Measurements from ENCODE around the gene CKB. TPM values are rescaled to one million over a fixed set of nuclear protein-coding genes. Genes with fewer than 3 reads are reported as not detected.

The CKB gene
- polyA plus RNA-seq, 2 of the 4 experiments (the other 2 are of a cell fraction): 52.3 to 79.8 TPM

- POLR2A ChIA-PET: interaction anchor here (2.0 kb wide), 1 partner anchor 8 kb away, joined by 10 read pairs; no protein-coding TSS in a partner anchor
- peak overlapping the region; percentile 98 for H3K4me2 ChIP-seq
- TF ChIP-seq ZC3H11A (IDR thresholded peaks at IDR 0.05) (no peak), MAZ (IDR thresholded peaks at IDR 0.05; ENCODE audit: borderline replicate concordance, low read depth, low read length) (no peak), BHLHE40 (IDR thresholded peaks at IDR 0.05; ENCODE audit: low read depth, low read length) (no peak), GATA3 (IDR thresholded peaks at IDR 0.05; ENCODE audit: borderline replicate concordance) (no peak), MYC (IDR thresholded peaks at IDR 0.05; ENCODE audit: borderline replicate concordance, low read length) (no peak), HDAC2 (IDR thresholded peaks at IDR 0.05) (no peak), ZSCAN20 (CRISPR knock-in tag; IDR thresholded peaks at IDR 0.05) (no peak), CEBPB (IDR thresholded peaks at IDR 0.05) (no peak), MAX (IDR thresholded peaks at IDR 0.05) (no peak), SREBF2 (IDR thresholded peaks at IDR 0.05) (no peak), NR3C1 (IDR thresholded peaks at IDR 0.05) (no peak), RAD21 (conservative IDR thresholded peaks at IDR 0.05 in 1 of 2, IDR thresholded peaks at IDR 0.05 in 1 of 2) (no peak), E2F6 (IDR thresholded peaks at IDR 0.05; ENCODE audit: borderline replicate concordance, low read depth) (no peak), ESRRA (IDR thresholded peaks at IDR 0.05; ENCODE audit: borderline replicate concordance, low read length) (no peak)
- no peaks in the 10 kb centered on the region for H3K9me3 ChIP-seq
- no peak for FAIRE-seq
- DNase-seq (ENCODE audit: low read depth in 1 of 2, low spot score in 1 of 2): no peak
- WGBS (ENCODE audit: missing lambda C conversion rate): 89% methylated on average over 8 of the region's 8 CpGs
- ATAC-seq: no peak
- H3K27ac ChIP-seq: no peak overlapping the region
- peaks cover 37% of the 10 kb centered on the region for H3K4me1 ChIP-seq
- peak overlapping the region; percentile 99 for H3K4me3 ChIP-seq
- CTCF ChIA-PET: interaction anchor here (1.1 to 9.1 kb wide), 5 partner anchors 8 to 134 kb away, joined by 3 to 100 read pairs (median 6); no protein-coding TSS in a partner anchor
Measured at GRCh38 chr14:103560691-103561090, 38.1 kb upstream of the CKB start.

DNA sequence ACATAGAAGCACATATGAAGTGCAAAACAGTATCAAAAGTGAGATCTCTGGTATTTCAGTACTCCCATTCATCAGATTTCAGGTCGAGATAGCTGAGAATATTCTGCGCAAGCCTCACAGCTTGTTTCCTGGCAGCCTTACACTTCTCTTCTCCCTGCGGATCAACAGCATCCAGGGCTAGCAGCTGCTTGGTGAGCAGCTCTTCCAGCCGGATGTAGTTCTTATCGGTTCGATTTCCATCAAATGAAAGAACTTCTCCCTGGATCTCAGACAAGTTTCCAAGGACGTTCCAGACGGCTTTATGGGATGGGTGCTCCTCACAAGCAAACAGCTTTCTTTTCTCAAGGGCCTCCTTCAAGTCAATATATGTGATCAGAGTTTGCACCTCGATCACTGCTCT, 37.1 kb upstream of the CKB start:
- DNase-seq (ENCODE audit: low read depth in 1 of 2, low spot score in 1 of 2) (no peak), ATAC-seq (no peak), FAIRE-seq (no peak)
- WGBS (ENCODE audit: missing lambda C conversion rate): 91% methylated on average over 9 of the region's 9 CpGs
- Histone ChIP-seq H3K4me2 (no peak overlapping the region), H3K4me3 (no peak overlapping the region), H3K4me1 (peaks cover 37% of the 10 kb centered on the region), H3K27ac (no peak overlapping the region), H3K9me3 (no peaks in the 10 kb centered on the region)
- POLR2A ChIA-PET: no interaction called here
- CTCF ChIA-PET: interaction anchor here (6.8 to 9.1 kb wide), 2 partner anchors 12 to 40 kb away, joined by 52 to 100 read pairs; no protein-coding TSS in a partner anchor
- TF ChIP-seq FOSL2 (IDR thresholded peaks at IDR 0.05) (no peak), FOSL2 (CRISPR knock-in tag; IDR thresholded peaks at IDR 0.05) (no peak), MYC (IDR thresholded peaks at IDR 0.05; ENCODE audit: borderline replicate concordance, low read length) (no peak), BCL3 (IDR thresholded peaks at IDR 0.05) (no peak), POLR2AphosphoS2 (conservative IDR thresholded peaks at IDR 0.05; ENCODE audit: low read length) (no peak), JUN (IDR thresholded peaks at IDR 0.05) (no peak), E2F6 (IDR thresholded peaks at IDR 0.05; ENCODE audit: borderline replicate concordance, low read depth) (no peak), ZFP36 (IDR thresholded peaks at IDR 0.05; ENCODE audit: borderline replicate concordance, partially characterized antibody) (no peak), REST (IDR thresholded peaks at IDR 0.05) (no peak), CHD2 (IDR thresholded peaks at IDR 0.05; ENCODE audit: low read length, partially characterized antibody) (no peak)

All from A549 (cell line).